HepG2 (cell line): ENCODE measurements around the gene EFS. TPM values are rescaled to one million over a fixed set of nuclear protein-coding genes. Genes with fewer than 3 reads are reported as not detected.

Experiments used
- IKZF4 ChIP-seq: sonication (generic); formaldehyde crosslinking; IDR thresholded peaks from 2 replicates; pipeline ENCODE4 v1.5.1; 2020; ENCODE audit warnings: borderline replicate concordance, mild to moderate bottlenecking, low read depth, missing genetic modification reagents; ENCODE audit errors: not compliant biosample characterization
- NBN ChIP-seq: fragments of 450-650 bp; conservative IDR thresholded peaks from 2 replicates; pipeline ENCODE4 v1.6.1; 2017
- NCOA1 ChIP-seq: sonication (generic); formaldehyde crosslinking; IDR thresholded peaks from 2 replicates; pipeline ENCODE4 v1.9.0; 2021; ENCODE audit warnings: missing genetic modification reagents
- ONECUT2 ChIP-seq: sonication (generic); formaldehyde crosslinking; IDR thresholded peaks from 2 replicates; pipeline ENCODE4 v1.4.0; 2020; ENCODE audit warnings: missing genetic modification reagents
- SNRNP70 ChIP-seq: fragments of 200-400 bp; formaldehyde crosslinking; IDR thresholded peaks from 2 replicates; pipeline ENCODE4 v1.6.1; 2017; ENCODE audit warnings: mild to moderate bottlenecking, low read depth, low read length, moderate library complexity
- SPEN ChIP-seq: sonication (generic); formaldehyde crosslinking; IDR thresholded peaks from 2 replicates; pipeline ENCODE4 v1.5.1; 2020; ENCODE audit warnings: low read depth, mild to moderate bottlenecking, missing genetic modification reagents
- TSC22D2 ChIP-seq: sonication (generic); formaldehyde crosslinking; IDR thresholded peaks from 2 replicates; pipeline ENCODE4 v1.5.1; 2020; ENCODE audit warnings: missing genetic modification reagents, mild to moderate bottlenecking, borderline replicate concordance
- ZNF160 ChIP-seq: sonication (generic); formaldehyde crosslinking; IDR thresholded peaks from 2 replicates; pipeline ENCODE4 v1.8.0; 2022; ENCODE audit warnings: mild to moderate bottlenecking, inconsistent platforms, missing genetic modification reagents
- ZNF614 ChIP-seq: IDR thresholded peaks from 2 replicates; pipeline ENCODE4 v1.6.1; 2018; ENCODE audit warnings: missing biosample characterization, missing genetic modification reagents, inconsistent platforms, borderline replicate concordance
- ZSCAN30 ChIP-seq: sonication (generic); formaldehyde crosslinking; IDR thresholded peaks from 2 replicates; pipeline ENCODE4 v1.5.0; 2020; ENCODE audit warnings: mild to moderate bottlenecking, missing genetic modification reagents
- ZZZ3 ChIP-seq: sonication (generic); formaldehyde crosslinking; IDR thresholded peaks from 2 replicates; pipeline ENCODE4 v1.4.0; 2020; ENCODE audit warnings: missing genetic modification reagents, mild to moderate bottlenecking, borderline replicate concordance
- polyA plus RNA-seq, 8 experiments: library from polyadenylated mRNA; depleted of rRNA in 3 of 8; stranded (reverse) in 7 of 8; unstranded in 1 of 8; fragments of >200 nt; fragmentation: Illumina TruSeq in 4 of 8; extraction: Trizol in 4 of 8; gene quantifications; 2 replicates each; pipeline versions ENCODE4 v1.2.1 to v1.2.3, GENCODE V29; 2011 to 2016; ENCODE audit warnings: low read depth in 4 of 8, missing spikeins in 1 of 8, mixed read lengths in 1 of 8; ENCODE audit not compliant: insufficient read depth in 1 of 8
- total RNA-seq, 5 experiments: library from RNA; depleted of rRNA; stranded (reverse); fragments of >200 nt; fragmentation: Illumina TruSeq; extraction: Trizol; gene quantifications; 2 replicates each; pipeline ENCODE4 v1.2.3, GENCODE V29; 2016; ENCODE audit warnings: low read depth in 1 of 5
- TF ChIP-seq, protein P1 (sequence below): sonication (generic); formaldehyde crosslinking; IDR thresholded peaks from 2 replicates; pipeline ENCODE4 v1.8.1; 2023; ENCODE audit warnings: mild to moderate bottlenecking, missing genetic modification reagents
- TF ChIP-seq, protein P2 (sequence below): sonication (generic); formaldehyde crosslinking; IDR thresholded peaks from 2 replicates; pipeline ENCODE4 v1.5.1; 2020; ENCODE audit warnings: mild to moderate bottlenecking, missing genetic modification reagents, moderate library complexity
- TF ChIP-seq, protein P3 (sequence below): sonication (generic); formaldehyde crosslinking; IDR thresholded peaks from 2 replicates; pipeline ENCODE4 v1.4.0; 2020; ENCODE audit warnings: low read depth, mild to moderate bottlenecking, missing genetic modification reagents
- TF ChIP-seq, protein P4 (sequence below): sonication (generic); formaldehyde crosslinking; IDR thresholded peaks from 2 replicates; pipeline ENCODE4 v1.8.1; 2023; ENCODE audit warnings: missing genetic modification reagents, inconsistent platforms, borderline replicate concordance
- TF ChIP-seq, protein P5 (sequence below): sonication (generic); formaldehyde crosslinking; IDR thresholded peaks from 2 replicates; pipeline ENCODE4 v1.5.1; 2020; ENCODE audit warnings: mild to moderate bottlenecking, missing genetic modification reagents
- TF ChIP-seq, protein P6 (sequence below): sonication (generic); formaldehyde crosslinking; conservative IDR thresholded peaks from 2 replicates; pipeline ENCODE4 v1.8.1; 2023; ENCODE audit warnings: missing genetic modification reagents

Gene EFS
- total and polyA plus RNA-seq, 2 of the 13 experiments (the other 11 are each of a cell fraction or from before 2014, with no cell fraction given) = not detected

DNA sequence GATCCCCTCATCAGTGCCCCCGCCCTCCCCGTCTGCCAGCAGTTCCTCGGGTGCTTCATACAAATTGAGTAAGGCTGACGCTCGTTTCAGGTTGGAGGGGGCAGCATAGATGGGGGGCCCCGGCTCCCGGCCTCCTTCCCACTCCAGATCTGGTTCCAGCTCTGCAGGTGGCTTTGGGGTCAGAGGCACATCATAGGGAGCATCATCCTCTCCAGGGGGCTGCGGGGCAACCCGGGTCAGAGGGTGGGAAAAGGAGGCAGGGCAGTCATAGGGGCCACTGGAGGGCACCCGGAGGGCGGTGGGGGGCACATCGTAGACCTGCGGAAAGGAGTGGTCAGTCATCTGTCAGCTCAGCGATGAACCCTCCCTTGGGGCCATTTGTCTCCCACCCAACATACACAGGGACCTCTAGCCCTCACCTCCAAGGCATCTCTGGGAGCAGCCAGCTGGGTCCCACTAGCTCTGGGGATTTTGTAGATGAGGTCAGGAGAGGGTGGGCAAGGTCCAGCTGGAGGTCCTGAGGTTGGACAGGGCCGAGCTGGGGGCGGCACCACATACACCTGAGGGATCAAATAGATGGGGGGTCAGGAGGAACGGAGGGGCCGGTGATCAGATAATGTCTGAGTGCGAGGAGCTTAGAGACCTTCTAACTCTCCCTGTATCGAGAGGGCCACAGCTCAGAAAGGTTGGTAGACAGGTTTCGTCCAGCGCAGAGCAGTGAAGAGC is 5.1 kb downstream of the EFS start (continued):
- TF ChIP-seq, protein P1, sequence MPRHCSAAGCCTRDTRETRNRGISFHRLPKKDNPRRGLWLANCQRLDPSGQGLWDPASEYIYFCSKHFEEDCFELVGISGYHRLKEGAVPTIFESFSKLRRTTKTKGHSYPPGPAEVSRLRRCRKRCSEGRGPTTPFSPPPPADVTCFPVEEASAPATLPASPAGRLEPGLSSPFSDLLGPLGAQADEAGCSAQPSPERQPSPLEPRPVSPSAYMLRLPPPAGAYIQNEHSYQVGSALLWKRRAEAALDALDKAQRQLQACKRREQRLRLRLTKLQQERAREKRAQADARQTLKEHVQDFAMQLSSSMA (CRISPR knock-in tag) = no peak
- TF ChIP-seq NCOA1 (CRISPR knock-in tag) (no peak), ZZZ3 (CRISPR knock-in tag) (no peak), NBN (no peak), ZSCAN30 (CRISPR knock-in tag) (no peak), ZNF160 (CRISPR knock-in tag) (no peak), ONECUT2 (CRISPR knock-in tag) (no peak), IKZF4 (no peak), TSC22D2 (CRISPR knock-in tag) (no peak), SNRNP70 (no peak), ZNF614 (CRISPR knock-in tag) (no peak), SPEN (CRISPR knock-in tag) (no peak)
- TF ChIP-seq, protein P2, sequence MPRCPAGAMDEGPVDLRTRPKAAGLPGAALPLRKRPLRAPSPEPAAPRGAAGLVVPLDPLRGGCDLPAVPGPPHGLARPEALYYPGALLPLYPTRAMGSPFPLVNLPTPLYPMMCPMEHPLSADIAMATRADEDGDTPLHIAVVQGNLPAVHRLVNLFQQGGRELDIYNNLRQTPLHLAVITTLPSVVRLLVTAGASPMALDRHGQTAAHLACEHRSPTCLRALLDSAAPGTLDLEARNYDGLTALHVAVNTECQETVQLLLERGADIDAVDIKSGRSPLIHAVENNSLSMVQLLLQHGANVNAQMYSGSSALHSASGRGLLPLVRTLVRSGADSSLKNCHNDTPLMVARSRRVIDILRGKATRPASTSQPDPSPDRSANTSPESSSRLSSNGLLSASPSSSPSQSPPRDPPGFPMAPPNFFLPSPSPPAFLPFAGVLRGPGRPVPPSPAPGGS (CRISPR knock-in tag) = 0 out of 2 replicates have a peak, but pooled peaks have one; percentile 23
- TF ChIP-seq, protein P3, sequence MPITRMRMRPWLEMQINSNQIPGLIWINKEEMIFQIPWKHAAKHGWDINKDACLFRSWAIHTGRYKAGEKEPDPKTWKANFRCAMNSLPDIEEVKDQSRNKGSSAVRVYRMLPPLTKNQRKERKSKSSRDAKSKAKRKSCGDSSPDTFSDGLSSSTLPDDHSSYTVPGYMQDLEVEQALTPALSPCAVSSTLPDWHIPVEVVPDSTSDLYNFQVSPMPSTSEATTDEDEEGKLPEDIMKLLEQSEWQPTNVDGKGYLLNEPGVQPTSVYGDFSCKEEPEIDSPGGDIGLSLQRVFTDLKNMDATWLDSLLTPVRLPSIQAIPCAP (CRISPR knock-in tag) = no peak
- TF ChIP-seq, protein P4, sequence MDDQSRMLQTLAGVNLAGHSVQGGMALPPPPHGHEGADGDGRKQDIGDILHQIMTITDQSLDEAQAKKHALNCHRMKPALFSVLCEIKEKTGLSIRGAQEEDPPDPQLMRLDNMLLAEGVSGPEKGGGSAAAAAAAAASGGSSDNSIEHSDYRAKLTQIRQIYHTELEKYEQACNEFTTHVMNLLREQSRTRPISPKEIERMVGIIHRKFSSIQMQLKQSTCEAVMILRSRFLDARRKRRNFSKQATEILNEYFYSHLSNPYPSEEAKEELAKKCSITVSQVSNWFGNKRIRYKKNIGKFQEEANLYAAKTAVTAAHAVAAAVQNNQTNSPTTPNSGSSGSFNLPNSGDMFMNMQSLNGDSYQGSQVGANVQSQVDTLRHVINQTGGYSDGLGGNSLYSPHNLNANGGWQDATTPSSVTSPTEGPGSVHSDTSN (CRISPR knock-in tag) = no peak
- TF ChIP-seq, protein P5, sequence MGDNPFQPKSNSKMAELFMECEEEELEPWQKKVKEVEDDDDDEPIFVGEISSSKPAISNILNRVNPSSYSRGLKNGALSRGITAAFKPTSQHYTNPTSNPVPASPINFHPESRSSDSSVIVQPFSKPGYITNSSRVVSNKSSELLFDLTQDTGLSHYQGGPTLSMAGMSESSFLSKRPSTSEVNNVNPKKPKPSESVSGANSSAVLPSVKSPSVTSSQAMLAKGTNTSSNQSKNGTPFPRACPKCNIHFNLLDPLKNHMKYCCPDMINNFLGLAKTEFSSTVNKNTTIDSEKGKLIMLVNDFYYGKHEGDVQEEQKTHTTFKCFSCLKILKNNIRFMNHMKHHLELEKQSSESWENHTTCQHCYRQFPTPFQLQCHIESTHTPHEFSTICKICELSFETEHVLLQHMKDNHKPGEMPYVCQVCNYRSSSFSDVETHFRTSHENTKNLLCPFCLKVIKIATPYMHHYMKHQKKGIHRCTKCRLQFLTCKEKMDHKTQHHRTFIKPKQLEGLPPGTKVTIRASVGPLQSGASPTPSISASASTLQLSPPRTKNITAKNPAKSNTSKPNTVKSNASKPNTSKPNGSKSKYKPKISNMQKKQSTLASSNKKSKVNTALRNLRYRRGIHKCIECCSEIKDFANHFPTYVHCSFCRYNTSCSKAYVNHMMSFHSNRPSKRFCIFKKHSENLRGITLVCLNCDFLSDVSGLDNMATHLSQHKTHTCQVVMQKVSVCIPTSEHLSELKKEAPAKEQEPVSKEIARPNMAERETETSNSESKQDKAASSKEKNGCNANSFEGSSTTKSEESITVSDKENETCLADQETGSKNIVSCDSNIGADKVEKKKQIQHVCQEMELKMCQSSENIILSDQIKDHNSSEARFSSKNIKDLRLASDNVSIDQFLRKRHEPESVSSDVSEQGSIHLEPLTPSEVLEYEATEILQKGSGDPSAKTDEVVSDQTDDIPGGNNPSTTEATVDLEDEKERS = 0 out of 2 replicates have a peak, but pooled peaks have one; percentile 32
- TF ChIP-seq, protein P6, sequence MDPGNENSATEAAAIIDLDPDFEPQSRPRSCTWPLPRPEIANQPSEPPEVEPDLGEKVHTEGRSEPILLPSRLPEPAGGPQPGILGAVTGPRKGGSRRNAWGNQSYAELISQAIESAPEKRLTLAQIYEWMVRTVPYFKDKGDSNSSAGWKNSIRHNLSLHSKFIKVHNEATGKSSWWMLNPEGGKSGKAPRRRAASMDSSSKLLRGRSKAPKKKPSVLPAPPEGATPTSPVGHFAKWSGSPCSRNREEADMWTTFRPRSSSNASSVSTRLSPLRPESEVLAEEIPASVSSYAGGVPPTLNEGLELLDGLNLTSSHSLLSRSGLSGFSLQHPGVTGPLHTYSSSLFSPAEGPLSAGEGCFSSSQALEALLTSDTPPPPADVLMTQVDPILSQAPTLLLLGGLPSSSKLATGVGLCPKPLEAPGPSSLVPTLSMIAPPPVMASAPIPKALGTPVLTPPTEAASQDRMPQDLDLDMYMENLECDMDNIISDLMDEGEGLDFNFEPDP (CRISPR knock-in tag) = 0 out of 2 replicates have a peak, but pooled peaks have one; percentile 77
